ENCODE measurements around the gene SLC37A3.

The SLC37A3 gene

GRCh38 chr7:140360697-140361229, 37.6 kb downstream of the SLC37A3 start:
- no peak for DNase-seq (ENCODE audit: low spot score)
- TF ChIP-seq CTCF (IDR thresholded peaks at IDR 0.05; ENCODE audit: extremely low read depth, missing control alignments), result no peak

GRCh38 chr7:140358412-140359051, 39.8 kb downstream of the SLC37A3 start:
- DNase-seq (ENCODE audit: low spot score), result no peak
- no peak for TF ChIP-seq CTCF (IDR thresholded peaks at IDR 0.05; ENCODE audit: extremely low read depth, missing control alignments)

DNA sequence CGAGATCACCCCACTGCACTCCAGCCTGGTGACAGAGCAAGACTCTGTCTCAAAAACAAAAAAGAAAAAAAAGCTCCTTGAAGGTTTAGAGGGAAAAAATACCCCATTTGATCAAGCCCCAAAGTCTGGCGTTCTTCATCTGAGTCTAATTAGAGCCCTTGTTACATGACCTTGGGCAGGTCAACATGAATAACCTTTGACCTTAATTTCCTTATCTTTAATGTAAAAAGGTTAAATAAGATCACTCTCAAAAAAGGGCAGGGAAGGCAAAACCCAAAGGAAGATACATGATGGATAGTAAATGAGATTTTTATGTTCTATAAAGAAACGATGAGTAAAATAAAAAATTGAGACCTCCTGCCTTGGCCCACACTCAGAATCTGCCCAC, 40.3 kb downstream of the SLC37A3 start:
- no peak for DNase-seq (ENCODE audit: low spot score)
- TF ChIP-seq CTCF (IDR thresholded peaks at IDR 0.05; ENCODE audit: extremely low read depth, missing control alignments), result no peak

- no peak for DNase-seq (ENCODE audit: low spot score)
- TF ChIP-seq CTCF (IDR thresholded peaks at IDR 0.05; ENCODE audit: extremely low read depth, missing control alignments), result no peak
Observed at GRCh38 chr7:140350056-140350455, 48.3 kb downstream of the SLC37A3 start.

GRCh38 chr7:140349144-140349771, 49.1 kb downstream of the SLC37A3 start:
- no peak for DNase-seq (ENCODE audit: low spot score)
- no peak for TF ChIP-seq CTCF (IDR thresholded peaks at IDR 0.05; ENCODE audit: extremely low read depth, missing control alignments)

GRCh38 chr7:140348161-140348849, 50.0 kb downstream of the SLC37A3 start:
- DNase-seq (ENCODE audit: low spot score), result no peak
- TF ChIP-seq CTCF (IDR thresholded peaks at IDR 0.05; ENCODE audit: extremely low read depth, missing control alignments), result no peak

- TF ChIP-seq CTCF (IDR thresholded peaks at IDR 0.05; ENCODE audit: extremely low read depth, missing control alignments), result no peak
- no peak for DNase-seq (ENCODE audit: low spot score)
Observed at GRCh38 chr7:140347218-140347617, 51.1 kb downstream of the SLC37A3 start.

Measured in GM20000 (cell line).